ELR (cell line): ENCODE results near the gene APEH.

Experiments
- DNase-seq: peaks from one replicate; pipeline ENCODE4 v3.0.0-alpha.2; 2015; ENCODE audit warnings: low read depth

The APEH gene

GRCh38 chr3:49673715-49674496 is at the start of gene APEH:
Gene APEH, plus strand, starts transcription at chr3:49674351. Its CDS starts 51 bp downstream, at chr3:49674402.
- DNase-seq, result peak; percentile 99

- no peak for DNase-seq
These were observed 49.1 kb upstream of the APEH start for GRCh38 chr3:49625071-49625470.

DNA sequence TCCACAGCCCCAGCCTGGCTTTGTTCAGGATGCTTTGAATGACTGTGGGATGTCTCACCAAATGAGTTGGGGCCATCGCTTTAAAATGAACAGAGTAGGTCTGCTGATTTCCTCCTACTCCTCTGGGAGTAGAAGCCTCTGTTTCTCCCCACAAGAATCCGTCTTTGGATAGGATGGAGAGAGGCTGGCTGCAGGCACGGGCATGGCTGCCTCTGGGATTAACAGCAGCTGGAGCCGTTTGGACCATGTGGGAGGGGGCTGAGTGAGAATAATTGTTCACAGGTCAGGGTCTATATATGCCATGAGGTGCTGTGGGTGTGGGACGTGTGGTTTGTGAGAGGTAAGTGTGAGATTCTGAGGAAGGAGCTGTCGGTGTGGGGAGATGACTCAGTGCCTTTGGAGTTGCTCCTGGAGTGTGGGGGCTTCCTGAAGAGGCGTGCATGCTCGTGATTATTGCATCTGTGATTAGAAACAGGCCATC is 48.0 kb upstream of the APEH start:
- DNase-seq, result peak; percentile 42

DNA sequence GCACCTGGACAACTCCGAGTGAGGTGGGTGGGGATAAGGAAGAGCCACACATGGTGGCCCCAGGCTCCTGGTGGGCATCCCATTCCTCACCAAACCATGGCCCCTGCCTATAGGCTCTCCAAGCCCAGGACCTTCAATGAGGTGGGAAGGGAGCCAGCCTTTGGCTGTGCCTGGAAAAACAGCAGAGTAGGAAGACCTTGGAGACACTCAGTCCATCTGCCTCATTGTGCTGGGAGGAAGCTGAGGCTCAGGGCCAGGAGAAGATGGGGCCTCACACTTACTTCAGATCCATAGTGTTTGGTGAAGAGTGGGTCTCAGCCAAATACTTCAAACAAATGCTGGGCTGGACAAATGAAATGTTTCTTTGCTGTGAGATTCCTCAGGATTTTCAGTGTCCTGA is 47.4 kb upstream of the APEH start:
- no peak for DNase-seq

DNA sequence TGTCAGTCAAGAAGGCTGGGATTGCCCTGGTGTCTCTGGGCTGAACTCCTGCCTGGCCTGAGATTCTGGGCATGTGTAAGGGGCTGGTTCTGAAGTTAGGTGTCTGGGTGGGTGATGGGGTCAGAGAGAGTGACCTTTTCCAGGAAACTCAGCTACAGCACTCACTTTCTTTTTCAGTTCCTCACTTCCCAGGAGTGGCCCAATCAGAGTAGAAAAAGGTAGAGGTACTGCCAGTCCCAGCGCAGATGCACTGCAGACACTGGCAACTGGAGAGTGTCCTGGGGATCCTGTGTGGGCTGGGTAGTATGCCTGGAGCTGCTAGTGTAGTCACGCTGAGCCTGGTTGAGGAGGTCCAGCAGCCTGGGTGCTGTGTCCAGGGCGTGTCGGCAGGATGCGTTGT is 46.5 kb upstream of the APEH start:
- no peak for DNase-seq

DNA sequence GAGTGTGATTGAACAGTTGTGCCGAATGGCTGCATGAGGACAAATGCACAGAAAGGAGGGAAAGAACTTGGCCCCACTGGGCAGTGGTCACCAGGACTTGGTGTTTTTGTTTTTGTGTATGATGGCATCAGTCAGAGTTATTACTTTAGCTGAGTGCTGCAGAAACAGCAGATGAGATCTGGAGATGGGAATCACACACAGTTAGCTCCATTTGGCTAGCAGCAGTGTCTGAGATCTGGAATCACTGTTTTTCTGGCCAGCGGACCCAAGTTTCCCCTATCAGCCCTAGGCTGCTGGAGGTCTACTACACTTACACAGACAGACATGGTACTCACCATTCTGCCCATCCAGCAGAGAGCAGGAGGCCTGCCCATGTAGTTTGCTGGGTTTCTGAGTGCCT is 45.9 kb upstream of the APEH start:
- no peak for DNase-seq

DNA sequence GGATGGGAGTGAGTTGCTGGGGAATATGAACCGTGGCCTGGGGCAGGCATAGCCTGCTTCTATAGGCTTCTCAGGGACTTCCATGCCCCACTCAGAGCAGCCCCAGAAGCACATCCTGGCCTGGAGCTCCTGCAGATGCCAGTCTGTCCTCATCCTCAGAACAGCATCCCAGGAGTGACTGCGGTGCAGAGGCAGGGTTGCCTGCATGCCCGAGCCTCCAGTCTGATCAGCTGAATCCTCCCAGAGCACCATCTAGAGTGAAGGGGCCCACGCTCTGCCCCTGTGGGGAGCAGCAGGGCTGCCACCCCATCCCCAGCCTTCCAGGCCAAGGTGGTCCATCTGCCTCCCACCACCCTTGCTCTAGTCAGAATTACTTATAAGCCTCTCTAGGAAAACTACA is 44.7 kb upstream of the APEH start:
- no peak for DNase-seq

- DNase-seq, result no peak
These were observed 44.3 kb upstream of the APEH start for GRCh38 chr3:49629866-49630265.

DNA sequence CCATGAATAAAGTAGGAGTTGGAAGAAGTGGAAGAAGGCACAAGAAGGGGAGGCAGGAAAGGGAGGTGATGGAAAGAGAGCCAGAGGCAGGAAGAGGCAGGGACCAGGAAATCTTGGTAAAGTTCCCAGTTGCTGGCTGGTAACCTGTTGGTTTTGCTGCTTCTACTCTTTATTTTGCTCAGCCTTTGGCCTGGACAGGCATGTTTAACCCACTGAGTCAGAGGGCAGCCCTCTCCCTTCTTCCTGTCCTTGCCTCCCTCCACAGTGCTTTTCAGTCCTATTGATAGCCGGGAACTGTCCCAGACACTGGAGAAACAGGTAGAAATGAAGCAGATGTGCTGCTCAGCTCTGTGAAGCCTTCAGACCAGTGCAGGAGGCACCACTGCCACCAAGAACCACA is 43.4 kb upstream of the APEH start:
- no peak for DNase-seq

GRCh38 chr3:49634736-49635135 is 39.4 kb upstream of the APEH start:
- no peak for DNase-seq

- DNase-seq, result no peak
These were observed 37.1 kb upstream of the APEH start for GRCh38 chr3:49636883-49637609.

DNA sequence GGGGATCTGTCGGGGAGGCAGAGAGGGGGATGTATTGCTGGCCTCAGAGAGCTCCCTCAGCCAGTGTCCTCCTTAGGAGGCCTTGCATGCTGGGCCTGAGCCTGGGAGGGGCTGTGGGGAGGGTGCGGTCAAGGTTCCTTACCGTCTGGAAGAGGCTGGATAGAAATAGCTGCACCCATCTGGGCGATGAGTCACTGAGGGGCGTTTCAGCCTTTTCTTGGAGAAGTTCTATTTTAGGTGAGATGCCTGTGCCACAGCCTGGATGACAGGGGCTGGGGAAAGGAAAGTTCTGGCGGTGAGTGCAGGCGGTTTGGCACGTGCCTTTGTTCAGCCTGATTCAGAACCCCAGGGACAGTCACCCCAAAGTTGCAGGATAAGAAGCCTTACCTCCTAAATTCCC is 35.7 kb upstream of the APEH start:
- peak; percentile 55 for DNase-seq

GRCh38 chr3:49639551-49639950 is 34.6 kb upstream of the APEH start:
- DNase-seq, result no peak

GRCh38 chr3:49641292-49641691 is 32.9 kb upstream of the APEH start:
- no peak for DNase-seq

GRCh38 chr3:49641921-49642707 is 32.0 kb upstream of the APEH start:
- DNase-seq, result no peak

GRCh38 chr3:49642708-49643145 is 31.4 kb upstream of the APEH start:
- DNase-seq, result no peak

- DNase-seq, result no peak
These were observed 29.5 kb upstream of the APEH start for GRCh38 chr3:49644684-49645083.

- no peak for DNase-seq
These were observed 27.9 kb upstream of the APEH start for GRCh38 chr3:49646236-49646635.

- no peak for DNase-seq
These were observed 26.4 kb upstream of the APEH start for GRCh38 chr3:49647741-49648140.

GRCh38 chr3:49648354-49649019 is 25.7 kb upstream of the APEH start:
- no peak for DNase-seq

DNA sequence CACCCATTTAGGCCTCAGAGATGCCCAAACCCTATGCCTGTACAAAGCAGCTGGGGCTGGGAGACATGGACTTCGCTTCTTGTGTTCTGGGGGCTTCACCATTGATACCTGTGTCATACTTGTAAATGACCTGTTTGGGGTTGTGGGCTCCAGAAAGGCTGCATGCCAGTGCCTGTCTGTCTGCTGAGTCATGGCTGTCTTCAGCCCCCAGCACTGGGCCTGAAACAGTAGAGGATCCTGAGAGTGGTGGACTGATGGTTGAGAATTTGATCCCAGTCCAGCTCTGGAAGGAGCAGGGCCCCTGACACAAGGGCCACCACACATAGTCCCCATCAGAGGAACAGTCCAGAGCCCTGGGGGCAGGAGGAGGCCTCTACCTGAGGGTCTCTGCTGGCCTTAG is 24.6 kb upstream of the APEH start:
- DNase-seq, result no peak

GRCh38 chr3:49650177-49650576 is 24.0 kb upstream of the APEH start:
- DNase-seq, result no peak
